HuH-7.5 (cell line): Measurements from ENCODE around the gene GSX1.

Experiments used
- DNase-seq: peaks from one replicate; pipeline ENCODE4 v3.0.0; 2011; ENCODE audit warnings: low spot score

The GSX1 gene

GRCh38 chr13:27834095-27834494 is 41.8 kb downstream of the GSX1 start:
- DNase-seq = no peak

- no peak for DNase-seq
These were observed 43.5 kb downstream of the GSX1 start for GRCh38 chr13:27835799-27836198.

GRCh38 chr13:27839809-27840467 is 47.7 kb downstream of the GSX1 start:
- no peak for DNase-seq

- DNase-seq = no peak
These were observed 50.3 kb downstream of the GSX1 start for GRCh38 chr13:27842571-27842970.
